CD4-positive, alpha-beta T cell (primary cell): ENCODE measurements around the gene GRID2. TPM values are rescaled to one million over a fixed set of nuclear protein-coding genes. Genes with fewer than 3 reads are reported as not detected.
"Not testable (repeated sequence)": the region's sequence is repeated elsewhere in the genome, so short reads cannot be mapped to it uniquely, and the experiment has no call there.

ENCODE experiments used
- ATAC-seq: fragments of 200-7000 bp; cut with Tn5 transposase; one replicate; pipeline ENCODE4 v1.10.0; 2022; ENCODE audit warnings: mild to moderate bottlenecking; ENCODE audit not compliant: poor library complexity
- CTCF ChIA-PET: fragments of 350-600 bp; sonication (Branson Sonifier 250); formaldehyde crosslinking; loops from one replicate; lab custom pipeline; 2021; ENCODE audit warnings: antibody characterized with exemption, inconsistent platforms; lab: Charles Lee
- POLR2A ChIA-PET: fragments of 350-600 bp; sonication (Branson Sonifier 250); formaldehyde crosslinking; loops from one replicate; lab custom pipeline; 2021; ENCODE audit warnings: antibody characterized with exemption, inconsistent platforms; lab: Charles Lee
- DNase-seq, 14 experiments: peaks; one replicate each; pipeline ENCODE4 v3.0.0-alpha.2; 2013 to 2020; ENCODE audit warnings: mixed read lengths in 2 of 14
- H3K27ac ChIP-seq, 2 donors: one replicate each; pipeline versions ENCODE4 v1.5.1 to v1.7.0; 2013; ENCODE audit warnings: low read length in 2 of 2, low read depth in 1 of 2, mild to moderate bottlenecking in 1 of 2
- H3K27me3 ChIP-seq, 2 experiments: 1 replicate in 1 of 2; 2 replicates in 1 of 2; pipeline versions ENCODE4 v1.6.1 to v1.7.0; 2013; ENCODE audit warnings: low read length in 2 of 2, control low read depth in 1 of 2, mild to moderate bottlenecking in 1 of 2, moderate library complexity in 1 of 2; ENCODE audit not compliant: insufficient read depth in 2 of 2, control insufficient read depth in 1 of 2
- H3K36me3 ChIP-seq: one replicate; pipeline ENCODE4 v1.6.1; 2013; ENCODE audit warnings: low read length, control low read depth; ENCODE audit not compliant: insufficient read depth
- H3K4me1 ChIP-seq: one replicate; pipeline ENCODE4 v1.6.1; 2013; ENCODE audit warnings: low read length, control low read depth; ENCODE audit not compliant: insufficient read depth
- H3K4me3 ChIP-seq: one replicate; pipeline ENCODE4 v1.5.1; 2013; ENCODE audit warnings: mild to moderate bottlenecking, low read length, moderate library complexity
- H3K9me3 ChIP-seq, 2 experiments: 1 replicate in 1 of 2; 2 replicates in 1 of 2; pipeline versions ENCODE4 v1.6.1 to v1.7.0; 2013; ENCODE audit warnings: low read length in 2 of 2, mild to moderate bottlenecking in 2 of 2, control low read depth in 1 of 2, moderate library complexity in 1 of 2; ENCODE audit not compliant: control insufficient read depth in 1 of 2, insufficient read depth in 1 of 2
- H3K27ac Mint-ChIP-seq: one replicate; pipeline ENCODE4 v1.8.0; 2020; ENCODE audit warnings: mixed read lengths
- H3K27me3 Mint-ChIP-seq: one replicate; pipeline ENCODE4 v1.8.0; 2021; ENCODE audit warnings: mixed read lengths
- H3K36me3 Mint-ChIP-seq: one replicate; pipeline ENCODE4 v1.8.0; 2021; ENCODE audit warnings: low read depth, mixed read lengths
- H3K4me1 Mint-ChIP-seq: one replicate; pipeline ENCODE4 v1.8.0; 2021; ENCODE audit warnings: low read depth, mixed read lengths
- H3K4me3 Mint-ChIP-seq: one replicate; pipeline ENCODE4 v1.8.0; 2020; ENCODE audit warnings: mild to moderate bottlenecking, mixed read lengths
- H3K9me3 Mint-ChIP-seq: one replicate; pipeline ENCODE4 v1.8.0; 2020; ENCODE audit warnings: mixed read lengths
- intact Hi-C, 2 experiments: fragments of 100-400 bp; cut with DNase I in 1 of 2; cut with micrococcal nuclease in 1 of 2; formaldehyde crosslinking; loops; one replicate each; pipeline versions ENCODE4 v1.15.1 to v1.9.0; 2023 to 2025; cut with DNase I, micrococcal nuclease
- total RNA-seq, 174 experiments: library from RNA in 2 of 174; stranded (reverse) in 2 of 174; gene quantifications; one replicate each; pipeline ENCODE4 v1.2.3 and lab custom pipeline; 2021 to 2026
- TF ChIP-seq, protein P1 (sequence below): fragments of 200-600 bp; IDR thresholded peaks from one replicate; pipeline ENCODE4 v1.8.0; 2022; ENCODE audit warnings: antibody characterized with exemption, mild to moderate bottlenecking

The GRID2 gene
- total RNA-seq, 2 experiments from 2014 or later: not detected

- ChIA-PET CTCF (no interaction called here), POLR2A (no interaction called here)
- Mint-ChIP-seq H3K27ac (no peak overlapping the region), H3K4me1 (no peaks in the 10 kb centered on the region), H3K36me3 (no peaks in the 10 kb centered on the region), H3K9me3 (peaks cover 5% of the 10 kb centered on the region), H3K27me3 (no peaks in the 10 kb centered on the region), H3K4me3 (no peak overlapping the region)
- H3K36me3 ChIP-seq: no peaks in the 10 kb centered on the region
- no peak for ATAC-seq
- H3K9me3 ChIP-seq: no peaks in the 10 kb centered on the region
- H3K4me3 ChIP-seq: no peak overlapping the region
- intact Hi-C loops: no loop called here
- no peak overlapping the region for H3K27ac ChIP-seq
- no peaks in the 10 kb centered on the region for H3K4me1 ChIP-seq
- TF ChIP-seq, protein P1, sequence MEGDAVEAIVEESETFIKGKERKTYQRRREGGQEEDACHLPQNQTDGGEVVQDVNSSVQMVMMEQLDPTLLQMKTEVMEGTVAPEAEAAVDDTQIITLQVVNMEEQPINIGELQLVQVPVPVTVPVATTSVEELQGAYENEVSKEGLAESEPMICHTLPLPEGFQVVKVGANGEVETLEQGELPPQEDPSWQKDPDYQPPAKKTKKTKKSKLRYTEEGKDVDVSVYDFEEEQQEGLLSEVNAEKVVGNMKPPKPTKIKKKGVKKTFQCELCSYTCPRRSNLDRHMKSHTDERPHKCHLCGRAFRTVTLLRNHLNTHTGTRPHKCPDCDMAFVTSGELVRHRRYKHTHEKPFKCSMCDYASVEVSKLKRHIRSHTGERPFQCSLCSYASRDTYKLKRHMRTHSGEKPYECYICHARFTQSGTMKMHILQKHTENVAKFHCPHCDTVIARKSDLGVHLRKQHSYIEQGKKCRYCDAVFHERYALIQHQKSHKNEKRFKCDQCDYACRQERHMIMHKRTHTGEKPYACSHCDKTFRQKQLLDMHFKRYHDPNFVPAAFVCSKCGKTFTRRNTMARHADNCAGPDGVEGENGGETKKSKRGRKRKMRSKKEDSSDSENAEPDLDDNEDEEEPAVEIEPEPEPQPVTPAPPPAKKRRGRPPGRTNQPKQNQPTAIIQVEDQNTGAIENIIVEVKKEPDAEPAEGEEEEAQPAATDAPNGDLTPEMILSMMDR: no peak
- DNase-seq: no peak
- no peaks in the 10 kb centered on the region for H3K27me3 ChIP-seq
Observed at GRCh38 chr4:93355411-93355810, 1051.6 kb downstream of the GRID2 start.

GRCh38 chr4:93359586-93359985 lies 1055.8 kb downstream of the GRID2 start:
- Histone ChIP-seq H3K27me3 (no peaks in the 10 kb centered on the region), H3K4me1 (no peaks in the 10 kb centered on the region), H3K36me3 (no peaks in the 10 kb centered on the region), H3K4me3 (no peak overlapping the region), H3K9me3 (no peaks in the 10 kb centered on the region), H3K27ac (no peak overlapping the region)
- intact Hi-C loops: no loop called here
- no peak for ATAC-seq
- TF ChIP-seq, protein P1: no peak
- ChIA-PET POLR2A (no interaction called here), CTCF (interaction anchor here (0.7 kb wide), 1 partner anchor 10 kb away, joined by 3 read pairs; no protein-coding TSS in a partner anchor)
- no peaks in the 10 kb centered on the region for H3K4me1 Mint-ChIP-seq
- no peak overlapping the region for H3K27ac Mint-ChIP-seq
- DNase-seq: no peak
- H3K36me3 Mint-ChIP-seq: no peaks in the 10 kb centered on the region
- no peak overlapping the region for H3K4me3 Mint-ChIP-seq
- H3K9me3 Mint-ChIP-seq: peaks cover 5% of the 10 kb centered on the region
- H3K27me3 Mint-ChIP-seq: no peaks in the 10 kb centered on the region

GRCh38 chr4:93366169-93366755 lies 1062.5 kb downstream of the GRID2 start:
- POLR2A ChIA-PET, ATAC-seq, H3K27ac ChIP-seq, DNase-seq, H3K36me3 Mint-ChIP-seq, H3K36me3 ChIP-seq, CTCF ChIA-PET, H3K4me1 ChIP-seq, intact Hi-C loops, H3K27ac Mint-ChIP-seq, H3K4me3 ChIP-seq, H3K27me3 ChIP-seq, H3K4me3 Mint-ChIP-seq, H3K27me3 Mint-ChIP-seq, H3K4me1 Mint-ChIP-seq, H3K9me3 Mint-ChIP-seq, H3K9me3 ChIP-seq: not testable (repeated sequence)

GRCh38 chr4:93368968-93369367 lies 1065.2 kb downstream of the GRID2 start:
- ChIA-PET CTCF (no interaction called here), POLR2A (no interaction called here)
- H3K27ac ChIP-seq: no peak overlapping the region

More at GRCh38 chr4:93368968-93369367, 1065.2 kb downstream of the GRID2 start:
- H3K27me3 ChIP-seq: no peaks in the 10 kb centered on the region
- ATAC-seq: no peak
- H3K4me1 Mint-ChIP-seq: no peaks in the 10 kb centered on the region
- TF ChIP-seq, protein P1: no peak
- no peaks in the 10 kb centered on the region for H3K36me3 ChIP-seq
- H3K4me1 ChIP-seq: no peaks in the 10 kb centered on the region
- H3K27ac Mint-ChIP-seq: no peak overlapping the region
- H3K27me3 Mint-ChIP-seq: no peaks in the 10 kb centered on the region
- intact Hi-C loops: no loop called here
- no peak for DNase-seq
- H3K36me3 Mint-ChIP-seq: no peaks in the 10 kb centered on the region
- no peaks in the 10 kb centered on the region for H3K9me3 ChIP-seq
- H3K4me3 ChIP-seq: no peak overlapping the region
- no peak overlapping the region for H3K4me3 Mint-ChIP-seq
- peaks cover 8% of the 10 kb centered on the region for H3K9me3 Mint-ChIP-seq
